ENCODE measurements around the gene LMTK2. TPM values are rescaled to one million over a fixed set of nuclear protein-coding genes. Genes with fewer than 3 reads are reported as not detected.

Gene LMTK2
- total RNA-seq, 4 donors from 2014 or later: 22.5 to 31.7 (median 28.4) TPM

DNA sequence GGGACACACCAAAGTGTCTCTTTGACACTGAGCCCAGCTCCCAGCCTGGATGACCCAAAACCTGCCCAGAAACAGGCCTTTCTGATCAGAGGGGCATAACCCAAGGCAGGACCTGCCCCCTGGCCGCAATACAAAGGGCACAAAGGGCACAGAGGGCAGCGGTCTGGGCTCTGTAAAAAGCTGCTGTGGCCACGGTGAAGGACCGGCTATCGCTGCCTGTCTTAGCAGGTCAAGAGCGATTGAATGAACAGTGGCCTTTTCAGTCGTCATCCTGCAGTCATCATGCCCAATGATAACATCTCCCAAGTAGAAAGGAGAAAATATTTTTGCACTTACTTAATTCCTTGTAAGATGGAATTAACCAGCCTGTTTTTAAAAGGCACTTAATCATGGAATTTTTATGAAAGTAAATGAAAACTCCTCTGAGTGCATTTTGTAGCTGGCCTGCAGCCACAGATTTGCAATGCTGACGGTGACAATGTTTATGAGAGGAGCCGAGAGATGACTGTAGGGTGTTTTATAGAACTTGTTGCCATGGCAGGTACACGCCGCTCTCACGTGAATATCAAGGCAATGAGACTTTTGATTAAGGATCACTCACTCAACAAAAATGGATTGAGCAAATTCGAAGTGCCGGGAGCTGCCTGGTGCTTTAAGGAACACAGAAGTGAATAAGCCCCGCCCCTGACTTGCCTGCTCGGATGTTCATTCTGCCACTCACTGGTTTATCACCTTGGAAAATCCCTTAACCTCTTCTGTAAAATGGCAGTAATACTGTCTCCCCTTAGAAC, 57.2 kb downstream of the LMTK2 start:
- WGBS: 54% methylated on average over 12 of the region's 16 CpGs

DNA sequence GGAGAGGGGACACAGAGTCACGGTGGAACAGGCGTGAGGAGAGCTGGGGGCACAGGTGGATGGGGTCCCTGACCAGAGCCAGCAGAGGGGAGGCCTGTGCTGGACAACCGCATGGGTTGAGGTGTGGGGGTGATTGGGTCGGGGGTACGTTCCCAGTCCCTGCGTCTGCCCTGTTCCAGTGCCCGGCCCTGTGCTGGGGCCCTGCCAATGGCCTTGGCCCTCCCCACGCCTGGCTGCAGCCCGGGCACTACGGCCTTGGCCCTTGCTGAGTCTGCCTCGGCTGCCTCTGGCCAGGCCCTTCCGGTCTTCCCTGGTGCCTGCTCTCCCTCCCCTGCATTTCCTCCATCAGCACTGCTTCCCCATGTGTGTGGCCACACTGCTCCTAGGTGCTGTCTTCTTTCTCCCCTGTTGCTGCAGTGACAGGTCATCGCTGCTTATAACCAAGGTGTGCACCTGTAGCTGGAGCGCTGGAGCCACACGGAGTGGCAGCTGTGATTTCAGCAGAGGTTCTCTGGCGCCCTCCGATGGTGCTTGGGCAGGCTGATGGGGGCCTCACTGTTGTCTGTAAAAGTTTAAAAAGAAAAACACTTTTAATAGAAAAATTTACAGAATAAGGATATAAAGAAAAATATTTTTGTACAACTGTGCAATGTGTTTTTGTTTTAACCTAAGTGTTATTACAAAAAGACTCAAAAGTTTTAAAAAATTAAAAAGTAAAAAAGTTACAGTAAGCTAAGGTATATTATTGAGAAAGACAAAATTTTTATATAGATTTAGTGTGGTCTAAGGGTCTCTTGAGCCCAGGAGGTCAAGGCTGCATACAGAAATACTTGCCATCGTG, 59.4 kb downstream of the LMTK2 start:
- Histone ChIP-seq H3K27ac (replicated peaks in 1 of 4) (no peak overlapping the region), H3K4me3 (no peak overlapping the region), H3K36me3 (peaks cover 0 to 9% (median 3%) of the 10 kb centered on the region in 4 donors), H3K9me3 (no peaks in the 10 kb centered on the region), H3K4me1 (peaks cover 0 to 16% (median 14%) of the 10 kb centered on the region in 4 donors), H3K27me3 (no peaks in the 10 kb centered on the region)
- TF ChIP-seq, protein P1, sequence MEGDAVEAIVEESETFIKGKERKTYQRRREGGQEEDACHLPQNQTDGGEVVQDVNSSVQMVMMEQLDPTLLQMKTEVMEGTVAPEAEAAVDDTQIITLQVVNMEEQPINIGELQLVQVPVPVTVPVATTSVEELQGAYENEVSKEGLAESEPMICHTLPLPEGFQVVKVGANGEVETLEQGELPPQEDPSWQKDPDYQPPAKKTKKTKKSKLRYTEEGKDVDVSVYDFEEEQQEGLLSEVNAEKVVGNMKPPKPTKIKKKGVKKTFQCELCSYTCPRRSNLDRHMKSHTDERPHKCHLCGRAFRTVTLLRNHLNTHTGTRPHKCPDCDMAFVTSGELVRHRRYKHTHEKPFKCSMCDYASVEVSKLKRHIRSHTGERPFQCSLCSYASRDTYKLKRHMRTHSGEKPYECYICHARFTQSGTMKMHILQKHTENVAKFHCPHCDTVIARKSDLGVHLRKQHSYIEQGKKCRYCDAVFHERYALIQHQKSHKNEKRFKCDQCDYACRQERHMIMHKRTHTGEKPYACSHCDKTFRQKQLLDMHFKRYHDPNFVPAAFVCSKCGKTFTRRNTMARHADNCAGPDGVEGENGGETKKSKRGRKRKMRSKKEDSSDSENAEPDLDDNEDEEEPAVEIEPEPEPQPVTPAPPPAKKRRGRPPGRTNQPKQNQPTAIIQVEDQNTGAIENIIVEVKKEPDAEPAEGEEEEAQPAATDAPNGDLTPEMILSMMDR (IDR thresholded peaks at IDR 0.05): peak; percentile 24 to 46 (median 25)
- TF ChIP-seq EP300 (IDR thresholded peaks at IDR 0.05): no peak
- 68% methylated on average over 14 of the region's 18 CpGs for WGBS
- DNase-seq (ENCODE audit: extremely low spot score): no peak
- intact Hi-C loops (cut with DNase I): no loop called here

More for the DNA sequence above, 57.2 kb downstream of the LMTK2 start:
- TF ChIP-seq POLR2AphosphoS5 (IDR thresholded peaks at IDR 0.05): no peak
- TF ChIP-seq, protein P1 (IDR thresholded peaks at IDR 0.05): no peak
- TF ChIP-seq EP300 (IDR thresholded peaks at IDR 0.05): no peak
- TF ChIP-seq POLR2A (IDR thresholded peaks at IDR 0.05; ENCODE audit: low read depth): no peak
- peaks cover 0 to 16% (median 14%) of the 10 kb centered on the region in 4 donors for H3K4me1 ChIP-seq
- peaks cover 0 to 18% (median 10%) of the 10 kb centered on the region in 4 donors for H3K36me3 ChIP-seq
- intact Hi-C loops (cut with DNase I): no loop called here
- H3K27ac ChIP-seq (replicated peaks in 1 of 4): no peak overlapping the region
- peak overlapping the region in 2 of 4 donors; percentile 12 to 19 for H3K4me3 ChIP-seq
- no peaks in the 10 kb centered on the region for H3K9me3 ChIP-seq
- H3K27me3 ChIP-seq: no peaks in the 10 kb centered on the region
- no peak for DNase-seq (ENCODE audit: extremely low spot score)

DNA sequence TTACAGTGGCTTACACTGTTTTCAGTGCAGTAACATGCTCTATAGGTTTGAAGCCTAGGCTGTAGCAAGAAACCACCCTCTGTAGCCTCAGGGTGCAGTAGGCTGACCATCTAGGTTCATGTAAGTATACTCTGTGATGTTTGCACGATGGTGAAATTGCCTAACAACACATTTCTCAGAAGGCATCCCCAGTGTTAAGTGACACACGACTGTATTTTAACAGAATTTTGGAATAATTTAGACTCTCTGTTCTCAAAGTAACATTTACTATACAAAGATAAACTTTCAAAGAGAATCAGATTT, 60.0 kb downstream of the LMTK2 start:
- Histone ChIP-seq H3K4me3 (no peak overlapping the region), H3K36me3 (peaks cover 0 to 14% (median 7%) of the 10 kb centered on the region in 4 donors), H3K9me3 (no peaks in the 10 kb centered on the region), H3K4me1 (peaks cover 0 to 16% (median 14%) of the 10 kb centered on the region in 4 donors), H3K27me3 (no peaks in the 10 kb centered on the region), H3K27ac (replicated peaks in 1 of 4) (no peak overlapping the region)
- DNase-seq (ENCODE audit: extremely low spot score): no peak
- TF ChIP-seq EP300 (IDR thresholded peaks at IDR 0.05) (no peak), POLR2AphosphoS5 (IDR thresholded peaks at IDR 0.05) (no peak), POLR2A (IDR thresholded peaks at IDR 0.05; ENCODE audit: low read depth) (no peak)
- TF ChIP-seq, protein P1 (IDR thresholded peaks at IDR 0.05): no peak
- intact Hi-C loops (cut with DNase I): no loop called here
- WGBS: 75% methylated on average over 2 of the region's 2 CpGs

DNA sequence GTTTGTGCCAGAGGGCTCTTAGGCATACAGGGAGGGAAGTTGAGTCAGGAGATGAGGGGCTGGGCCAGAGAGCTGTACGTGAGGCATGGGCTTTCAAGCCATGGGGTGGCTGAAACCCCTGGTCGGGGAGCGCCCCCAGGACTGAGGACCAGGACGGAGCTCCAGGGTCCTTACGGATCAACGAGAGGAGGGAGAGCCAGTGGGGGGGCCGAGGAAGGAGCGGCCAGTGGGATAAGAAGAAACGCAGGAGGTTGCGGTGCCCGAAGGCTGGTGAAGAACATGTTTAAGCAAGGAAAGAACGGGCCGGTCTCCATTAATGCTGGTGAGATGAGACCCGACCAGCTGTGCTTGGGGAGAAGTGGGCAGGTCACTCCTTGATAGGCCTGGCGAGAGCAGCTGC, 61.0 kb downstream of the LMTK2 start:
- H3K27me3 ChIP-seq: no peaks in the 10 kb centered on the region
- H3K27ac ChIP-seq (replicated peaks in 1 of 4): no peak overlapping the region
- H3K4me1 ChIP-seq: peaks cover 0 to 16% (median 14%) of the 10 kb centered on the region in 4 donors
- no peak for TF ChIP-seq EP300 (IDR thresholded peaks at IDR 0.05)
- TF ChIP-seq POLR2A (IDR thresholded peaks at IDR 0.05; ENCODE audit: low read depth): no peak
- TF ChIP-seq, protein P1 (IDR thresholded peaks at IDR 0.05): no peak
- no peak for TF ChIP-seq POLR2AphosphoS5 (IDR thresholded peaks at IDR 0.05)
- 91% methylated on average over 15 of the region's 15 CpGs for WGBS
- no peak overlapping the region for H3K4me3 ChIP-seq
- peaks cover 0 to 24% (median 17%) of the 10 kb centered on the region in 4 donors for H3K36me3 ChIP-seq
- no peaks in the 10 kb centered on the region for H3K9me3 ChIP-seq
- DNase-seq (ENCODE audit: extremely low spot score): no peak
- intact Hi-C loops (cut with DNase I): loop anchor here (2.0 kb wide), 1 partner anchor 147 kb away; no protein-coding TSS in a partner anchor
